Parathyroid adenoma (tissue), 2 donors: ENCODE data around the gene STARD8.

Source experiments
- H2AFZ ChIP-seq: fragments of 300-600 bp; sonication (generic); one replicate; pipeline ENCODE4 v1.7.0; 2017; ENCODE audit warnings: antibody characterized with exemption, mild to moderate bottlenecking
- H3K27ac ChIP-seq: fragments of 300-600 bp; sonication (generic); one replicate; pipeline ENCODE4 v1.7.0; 2017
- H3K27me3 ChIP-seq: fragments of 300-600 bp; sonication (generic); one replicate; pipeline ENCODE4 v1.7.0; 2017; ENCODE audit warnings: low read length; ENCODE audit not compliant: control insufficient read depth, insufficient read depth
- H3K36me3 ChIP-seq: fragments of 300-600 bp; sonication (generic); one replicate; pipeline ENCODE4 v1.7.0; 2017; ENCODE audit warnings: low read length; ENCODE audit not compliant: control insufficient read depth, insufficient read depth
- H3K4me1 ChIP-seq: fragments of 300-600 bp; sonication (generic); one replicate; pipeline ENCODE4 v1.7.0; 2017; ENCODE audit warnings: control low read depth
- H3K4me2 ChIP-seq: fragments of 300-600 bp; sonication (generic); one replicate; pipeline ENCODE4 v1.7.0; 2017; ENCODE audit warnings: low read length
- H3K4me3 ChIP-seq: fragments of 300-600 bp; sonication (generic); one replicate; pipeline ENCODE4 v1.7.0; 2017; ENCODE audit warnings: low read depth, low read length
- H3K79me2 ChIP-seq: fragments of 300-600 bp; sonication (generic); one replicate; pipeline ENCODE4 v1.7.0; 2017; ENCODE audit warnings: control low read depth
- H3K9ac ChIP-seq: fragments of 300-600 bp; sonication (generic); one replicate; pipeline ENCODE4 v1.7.0; 2017; ENCODE audit warnings: mild to moderate bottlenecking
- H3K9me3 ChIP-seq: fragments of 300-600 bp; sonication (generic); one replicate; pipeline ENCODE4 v1.7.0; 2017; ENCODE audit warnings: low read length; ENCODE audit not compliant: control insufficient read depth
- CTCF ChIP-seq: fragments of 300-600 bp; sonication (generic); IDR thresholded peaks from one replicate; pipeline ENCODE4 v1.7.0; 2017; ENCODE audit warnings: antibody characterized with exemption, mild to moderate bottlenecking
- donor health status: primary hyperparathyroidism.

Gene STARD8

GRCh38 chrX:68757731-68758130, 110.3 kb downstream of the STARD8 start:
- H3K9me3 ChIP-seq: no peaks in the 10 kb centered on the region
- no peak overlapping the region for H3K9ac ChIP-seq
- no peaks in the 10 kb centered on the region for H3K4me1 ChIP-seq
- no peak overlapping the region for H3K27ac ChIP-seq
- no peaks in the 10 kb centered on the region for H3K79me2 ChIP-seq
- no peak overlapping the region for H3K4me2 ChIP-seq
- no peak for TF ChIP-seq CTCF
- no peaks in the 10 kb centered on the region for H3K36me3 ChIP-seq
- H3K27me3 ChIP-seq: no peaks in the 10 kb centered on the region
- H3K4me3 ChIP-seq: no peak overlapping the region
- H2AFZ ChIP-seq: no peak overlapping the region

GRCh38 chrX:68758671-68759070, 111.2 kb downstream of the STARD8 start:
- H3K79me2 ChIP-seq: no peaks in the 10 kb centered on the region
- no peak for TF ChIP-seq CTCF
- no peak overlapping the region for H3K4me2 ChIP-seq
- H3K4me3 ChIP-seq: no peak overlapping the region
- H3K36me3 ChIP-seq: no peaks in the 10 kb centered on the region
- no peak overlapping the region for H3K27ac ChIP-seq
- no peaks in the 10 kb centered on the region for H3K27me3 ChIP-seq
- H3K9me3 ChIP-seq: no peaks in the 10 kb centered on the region
- no peak overlapping the region for H3K9ac ChIP-seq
- H3K4me1 ChIP-seq: no peaks in the 10 kb centered on the region
- no peak overlapping the region for H2AFZ ChIP-seq

GRCh38 chrX:68761086-68761485, 113.6 kb downstream of the STARD8 start:
- Histone ChIP-seq H3K36me3 (no peaks in the 10 kb centered on the region), H3K27me3 (no peaks in the 10 kb centered on the region), H2AFZ (no peak overlapping the region)

GRCh38 chrX:68762766-68763165, 115.3 kb downstream of the STARD8 start:
- Histone ChIP-seq H3K79me2 (no peaks in the 10 kb centered on the region), H3K27me3 (no peaks in the 10 kb centered on the region), H3K4me2 (no peak overlapping the region), H3K4me3 (no peak overlapping the region), H2AFZ (no peak overlapping the region), H3K36me3 (no peaks in the 10 kb centered on the region), H3K27ac (no peak overlapping the region), H3K9ac (no peak overlapping the region), H3K4me1 (no peaks in the 10 kb centered on the region), H3K9me3 (no peaks in the 10 kb centered on the region)
- TF ChIP-seq CTCF: no peak

More at GRCh38 chrX:68761086-68761485, 113.6 kb downstream of the STARD8 start:
- Histone ChIP-seq H3K9me3 (no peaks in the 10 kb centered on the region), H3K4me2 (no peak overlapping the region), H3K9ac (no peak overlapping the region), H3K4me1 (no peaks in the 10 kb centered on the region), H3K79me2 (no peaks in the 10 kb centered on the region), H3K27ac (no peak overlapping the region), H3K4me3 (no peak overlapping the region)
- no peak for TF ChIP-seq CTCF

- Histone ChIP-seq H3K4me1 (no peaks in the 10 kb centered on the region), H3K36me3 (no peaks in the 10 kb centered on the region), H3K4me2 (no peak overlapping the region), H3K9ac (no peak overlapping the region), H3K27ac (no peak overlapping the region), H2AFZ (no peak overlapping the region), H3K9me3 (no peaks in the 10 kb centered on the region), H3K27me3 (no peaks in the 10 kb centered on the region), H3K4me3 (no peak overlapping the region), H3K79me2 (no peaks in the 10 kb centered on the region)
- TF ChIP-seq CTCF: no peak
Measured at GRCh38 chrX:68763481-68763880, 116.0 kb downstream of the STARD8 start.
